ENCODE data around the gene MPZL2.

GRCh38 chr11:118245936-118246562 lies 18.0 kb downstream of the MPZL2 start:
- no peak for TF ChIP-seq EP300 (conservative IDR thresholded peaks at IDR 0.05; ENCODE audit: poor library complexity, severe bottlenecking)
- no peak for TF ChIP-seq SMC3 (conservative IDR thresholded peaks at IDR 0.05; ENCODE audit: poor library complexity)
- TF ChIP-seq CTCF (IDR thresholded peaks at IDR 0.05; ENCODE audit: poor library complexity, severe bottlenecking), result no peak
